Lower leg skin (tissue), 4 donors: Measurements from ENCODE around the gene LRP1. TPM values are rescaled to one million over a fixed set of nuclear protein-coding genes. Genes with fewer than 3 reads are reported as not detected.

Experiments used
- DNase-seq, 2 donors: peaks; one replicate each; pipeline ENCODE4 v3.0.0-alpha.2; 2019; ENCODE audit warnings: low spot score in 2 of 2
- H3K4me3 ChIP-seq: fragments of 200-600 bp; sonication (generic); 2 replicates; pipeline ENCODE4 v1.5.1; 2017; ENCODE audit warnings: mild to moderate bottlenecking, low read depth; ENCODE audit not compliant: poor library complexity, severe bottlenecking
- POLR2A ChIP-seq, 2 donors: fragments of 450-650 bp; IDR thresholded peaks; one replicate each; pipeline ENCODE4 v1.6.1; 2016 to 2017; ENCODE audit warnings: antibody characterized with exemption in 2 of 2, mild to moderate bottlenecking in 1 of 2, moderate library complexity in 1 of 2
- WGBS, 2 donors: methylation state at CpG; one replicate each; pipeline ENCODE4 v1.1.5; 2018; 5-methylcytosine and 5-hydroxymethylcytosine counted together
- intact Hi-C: fragments of 100-400 bp; cut with DNase I; formaldehyde crosslinking; loops from one replicate; pipeline ENCODE4 v1.15.0; 2023; ENCODE audit warnings: low total_unique reads
- microRNA counts, 2 donors: library from miRNA; unstranded; fragments of <30 nt; microRNA quantifications; one replicate each; lab custom pipeline; 2016
- microRNA-seq, 2 donors: library from miRNA; unstranded; fragments of <30 nt; microRNA quantifications; one replicate each; pipeline ENCODE4, GENCODE V29; 2016; ENCODE audit warnings: borderline replicate concordance in 2 of 2, borderline number of aligned reads in 1 of 2
- total RNA-seq, 4 donors: library from RNA; depleted of rRNA; stranded (reverse); fragments of >200 nt; gene quantifications; one replicate each; pipeline ENCODE4 v1.1.0, GENCODE V29; 2016
- TF ChIP-seq, protein P1 (sequence below), 3 donors: fragments of 450-650 bp; IDR thresholded peaks; one replicate each; pipeline ENCODE4 v1.5.1; 2016; ENCODE audit warnings: antibody characterized with exemption in 3 of 3, mild to moderate bottlenecking in 3 of 3, moderate library complexity in 2 of 3

Gene LRP1
- total RNA-seq, 4 donors from 2014 or later: 93.4 to 156 (median 101) TPM

DNA sequence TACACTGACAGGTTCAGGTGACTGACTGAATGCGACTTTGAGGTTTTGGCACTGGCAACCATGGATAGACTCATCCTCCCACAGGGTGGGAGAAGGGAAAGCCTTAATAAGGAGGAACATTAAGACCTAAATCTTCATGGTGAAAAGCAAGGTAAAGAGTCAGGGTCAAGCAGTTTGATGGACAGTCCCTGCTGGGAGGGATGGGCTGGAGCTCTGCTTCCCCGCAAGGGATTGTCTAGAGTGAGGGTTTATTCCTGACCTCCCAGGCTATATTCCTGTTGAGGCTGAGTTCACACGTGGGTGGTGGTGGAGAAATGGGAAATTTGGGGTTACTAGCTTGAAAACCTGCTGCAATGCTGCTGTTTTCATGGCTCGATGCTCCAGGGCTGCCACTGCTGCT is 132.1 kb downstream of the LRP1 start:
- no peak for DNase-seq
- 86 to 88% methylated on average over 4 of the region's 4 CpGs for WGBS, 2 donors
- intact Hi-C loops: loop anchor here (5.0 kb wide), 1 partner anchor 192 kb away; no protein-coding TSS in a partner anchor
- no peak for TF ChIP-seq POLR2A (IDR thresholded peaks at IDR 0.05)
- TF ChIP-seq, protein P1, sequence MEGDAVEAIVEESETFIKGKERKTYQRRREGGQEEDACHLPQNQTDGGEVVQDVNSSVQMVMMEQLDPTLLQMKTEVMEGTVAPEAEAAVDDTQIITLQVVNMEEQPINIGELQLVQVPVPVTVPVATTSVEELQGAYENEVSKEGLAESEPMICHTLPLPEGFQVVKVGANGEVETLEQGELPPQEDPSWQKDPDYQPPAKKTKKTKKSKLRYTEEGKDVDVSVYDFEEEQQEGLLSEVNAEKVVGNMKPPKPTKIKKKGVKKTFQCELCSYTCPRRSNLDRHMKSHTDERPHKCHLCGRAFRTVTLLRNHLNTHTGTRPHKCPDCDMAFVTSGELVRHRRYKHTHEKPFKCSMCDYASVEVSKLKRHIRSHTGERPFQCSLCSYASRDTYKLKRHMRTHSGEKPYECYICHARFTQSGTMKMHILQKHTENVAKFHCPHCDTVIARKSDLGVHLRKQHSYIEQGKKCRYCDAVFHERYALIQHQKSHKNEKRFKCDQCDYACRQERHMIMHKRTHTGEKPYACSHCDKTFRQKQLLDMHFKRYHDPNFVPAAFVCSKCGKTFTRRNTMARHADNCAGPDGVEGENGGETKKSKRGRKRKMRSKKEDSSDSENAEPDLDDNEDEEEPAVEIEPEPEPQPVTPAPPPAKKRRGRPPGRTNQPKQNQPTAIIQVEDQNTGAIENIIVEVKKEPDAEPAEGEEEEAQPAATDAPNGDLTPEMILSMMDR (IDR thresholded peaks at IDR 0.05): no peak
- H3K4me3 ChIP-seq: no peak overlapping the region

DNA sequence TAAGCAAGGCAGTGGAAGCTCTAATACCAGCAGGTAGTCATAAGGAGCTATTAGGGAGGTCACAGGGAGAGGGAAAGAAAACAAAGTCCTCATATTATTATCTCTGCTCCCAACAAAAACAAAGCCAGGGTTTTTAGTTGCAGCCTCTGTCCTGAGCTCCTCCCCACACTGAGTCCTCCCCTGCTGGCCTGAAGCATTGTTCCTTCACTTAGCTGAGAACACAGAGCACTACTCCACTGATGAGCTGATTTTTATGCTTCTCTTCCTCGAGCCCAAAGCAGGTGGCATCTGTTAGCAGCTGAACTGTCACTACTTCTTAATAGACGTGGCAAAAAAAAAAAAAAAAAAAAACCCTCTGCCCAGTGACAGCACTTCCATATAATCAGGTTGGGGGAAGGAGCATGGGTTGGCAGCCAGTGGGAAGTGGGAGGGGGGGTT is 133.2 kb downstream of the LRP1 start:
- DNase-seq: no peak
- intact Hi-C loops: loop anchor here (5.0 kb wide), 1 partner anchor 191 kb away; no protein-coding TSS in a partner anchor
- WGBS, 2 donors: 57 to 70% methylated on average over 2 of the region's 2 CpGs
- TF ChIP-seq, protein P1 (IDR thresholded peaks at IDR 0.05): no peak
- no peak for TF ChIP-seq POLR2A (IDR thresholded peaks at IDR 0.05)
- H3K4me3 ChIP-seq: no peak overlapping the region

DNA sequence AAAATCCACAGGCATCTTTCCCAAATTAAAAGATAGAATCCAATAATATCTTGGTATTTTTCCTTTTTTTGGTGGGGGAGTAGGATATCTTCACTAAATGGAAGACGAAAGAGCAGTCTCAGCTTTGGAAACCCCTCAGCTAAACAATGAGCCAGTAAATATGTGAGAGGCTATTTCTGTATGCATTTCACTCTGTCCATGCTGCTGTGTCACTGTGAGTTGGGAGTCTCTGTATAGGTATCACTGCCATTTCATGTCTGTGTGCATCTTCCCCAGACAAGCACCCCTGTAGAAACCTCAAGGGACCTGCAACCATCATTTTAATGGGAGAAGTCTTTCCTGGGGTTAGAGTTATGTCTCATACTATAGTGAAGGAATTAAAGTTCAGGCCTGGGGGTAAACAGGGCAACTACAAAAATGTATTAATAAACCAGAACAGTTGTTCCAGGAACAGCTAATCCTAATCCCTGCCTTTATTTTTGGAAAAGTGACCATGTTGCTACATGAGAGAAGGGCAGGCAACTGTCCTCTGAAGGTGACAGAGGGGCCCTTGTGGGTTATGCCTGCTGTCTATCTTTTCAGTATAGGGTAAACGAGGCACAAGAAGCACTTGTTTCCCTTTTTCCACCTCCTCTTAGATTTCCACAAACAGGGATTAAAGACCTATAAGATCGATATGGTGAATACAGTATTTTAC is 134.0 kb downstream of the LRP1 start:
- 88 to 93% methylated on average over 3 of the region's 3 CpGs for WGBS, 2 donors
- TF ChIP-seq, protein P1 (IDR thresholded peaks at IDR 0.05): no peak
- TF ChIP-seq POLR2A (IDR thresholded peaks at IDR 0.05): no peak
- intact Hi-C loops: loop anchor here (5.0 kb wide), 1 partner anchor 190 kb away; no protein-coding TSS in a partner anchor
- no peak for DNase-seq
- H3K4me3 ChIP-seq: no peak overlapping the region

MicroRNA genes within 50 kb of the gene (microRNA counts, 767-probe panel; counts per million panel counts)
- 0 to 358 counts per million in 2 donors for microRNA hsa-miR-1228-3p (lab: Ali Mortazavi, UCI)

Small RNAs within 50 kb of the gene (microRNA-seq; reads per million reads assigned to microRNA genes)
- gene MIR1228: 0.57 to 0.68 reads per million in 2 donors

Other genes with a start within 250 kb of the LRP1 start
- 100 to 1,000 TPM in 2 of 4 donors, 10 to 100 TPM in 2; 71.0 to 161 (median 105) TPM for gene SDR9C7, start 194.1 kb upstream of the LRP1 start, total RNA-seq
- gene RDH16, start 170.9 kb upstream of the LRP1 start, total RNA-seq: 1 to 10 TPM in 2 of 4 donors, under 1 TPM in 2; 0.84 to 4.7 (median 1.0) TPM
- 1 to 10 TPM; 5.2 to 6.1 (median 6.1) TPM for gene ZBTB39, start 121.9 kb upstream of the LRP1 start, total RNA-seq
- under 1 TPM in 1 of 4 donors, not detected in 3; 0.46 TPM for gene TAC3, start 112.0 kb upstream of the LRP1 start, total RNA-seq
- 1 to 10 TPM in 1 of 4 donors, under 1 TPM in 2, not detected in 1; 0.30 to 2.0 (median 0.39) TPM for gene MYO1A, start 78.4 kb upstream of the LRP1 start, total RNA-seq
- gene NEMP1, start 49.7 kb upstream of the LRP1 start, total RNA-seq: 1 to 10 TPM; 7.0 to 9.2 (median 7.9) TPM
- 10 to 100 TPM; 44.1 to 89.6 (median 64.6) TPM for gene NAB2, start 39.4 kb upstream of the LRP1 start, total RNA-seq
- gene STAT6, start 17.1 kb upstream of the LRP1 start, total RNA-seq: 100 to 1,000 TPM; 105 to 210 (median 129) TPM
- gene LRP1-AS, start 19.1 kb downstream of the LRP1 start, total RNA-seq: not detected
- 10 to 100 TPM; 18.4 to 21.3 (median 19.9) TPM for gene NXPH4, start 88.3 kb downstream of the LRP1 start, total RNA-seq
- 10 to 100 TPM; 62.4 to 71.8 (median 67.4) TPM for gene SHMT2, start 101.2 kb downstream of the LRP1 start, total RNA-seq
- gene STAC3, start 122.7 kb downstream of the LRP1 start, total RNA-seq: 1 to 10 TPM in 2 of 4 donors, under 1 TPM in 2; 0.71 to 3.8 (median 1.5) TPM